ENCODE results near the gene JPT1.
"Not testable (repeated sequence)": the region's sequence is repeated elsewhere in the genome, so short reads cannot be mapped to it uniquely, and the experiment has no call there.

GRCh38 chr17:75158480-75158879 lies 4.2 kb upstream of the JPT1 start:
- TF ChIP-seq CTCF (IDR thresholded peaks at IDR 0.05; ENCODE audit: borderline replicate concordance, extremely low read depth, low read length, poor library complexity, severe bottlenecking); EZH2 (IDR thresholded peaks at IDR 0.05; ENCODE audit: borderline replicate concordance, low read depth, low read length, severe bottlenecking): not testable (repeated sequence)
